ENCODE results near the gene DNAJC22. TPM values are rescaled to one million over a fixed set of nuclear protein-coding genes. Genes with fewer than 3 reads are reported as not detected.

The DNAJC22 gene
- total and polyA plus RNA-seq, 2 experiments from 2014 or later: 0.33 to 0.48 TPM

- peak overlapping the region; percentile 38 for H3K4me3 ChIP-seq
- H3K4me1 ChIP-seq (ENCODE audit: low read depth): peaks cover 19% of the 10 kb centered on the region
- peak in 1 of 2 donors; percentile 62 for DNase-seq (ENCODE audit: low read depth in 1 of 2, low spot score in 1 of 2)
- no peaks in the 10 kb centered on the region for H3K9me3 ChIP-seq (ENCODE audit: low read depth)
- H3K27ac ChIP-seq: no peak overlapping the region
- no peak for TF ChIP-seq CTCF (IDR thresholded peaks at IDR 0.05; ENCODE audit: low read depth, low read length)
- peaks cover 100% of the 10 kb centered on the region for H3K27me3 ChIP-seq
- no peaks in the 10 kb centered on the region for H3K36me3 ChIP-seq
Measured at GRCh38 chr12:49345051-49345824, 1.4 kb upstream of the DNAJC22 start.

- H3K27me3 ChIP-seq: peaks cover 97% of the 10 kb centered on the region
- no peak overlapping the region for H3K27ac ChIP-seq
- no peak for TF ChIP-seq CTCF (IDR thresholded peaks at IDR 0.05; ENCODE audit: low read depth, low read length)
- H3K4me1 ChIP-seq (ENCODE audit: low read depth): peaks cover 19% of the 10 kb centered on the region
- no peak for DNase-seq (ENCODE audit: low read depth in 1 of 2, low spot score in 1 of 2)
- H3K36me3 ChIP-seq: no peaks in the 10 kb centered on the region
- H3K9me3 ChIP-seq (ENCODE audit: low read depth): no peaks in the 10 kb centered on the region
- H3K4me3 ChIP-seq: peak overlapping the region; percentile 38
Measured at GRCh38 chr12:49345825-49346658, 646 bp upstream of the DNAJC22 start.

DNA sequence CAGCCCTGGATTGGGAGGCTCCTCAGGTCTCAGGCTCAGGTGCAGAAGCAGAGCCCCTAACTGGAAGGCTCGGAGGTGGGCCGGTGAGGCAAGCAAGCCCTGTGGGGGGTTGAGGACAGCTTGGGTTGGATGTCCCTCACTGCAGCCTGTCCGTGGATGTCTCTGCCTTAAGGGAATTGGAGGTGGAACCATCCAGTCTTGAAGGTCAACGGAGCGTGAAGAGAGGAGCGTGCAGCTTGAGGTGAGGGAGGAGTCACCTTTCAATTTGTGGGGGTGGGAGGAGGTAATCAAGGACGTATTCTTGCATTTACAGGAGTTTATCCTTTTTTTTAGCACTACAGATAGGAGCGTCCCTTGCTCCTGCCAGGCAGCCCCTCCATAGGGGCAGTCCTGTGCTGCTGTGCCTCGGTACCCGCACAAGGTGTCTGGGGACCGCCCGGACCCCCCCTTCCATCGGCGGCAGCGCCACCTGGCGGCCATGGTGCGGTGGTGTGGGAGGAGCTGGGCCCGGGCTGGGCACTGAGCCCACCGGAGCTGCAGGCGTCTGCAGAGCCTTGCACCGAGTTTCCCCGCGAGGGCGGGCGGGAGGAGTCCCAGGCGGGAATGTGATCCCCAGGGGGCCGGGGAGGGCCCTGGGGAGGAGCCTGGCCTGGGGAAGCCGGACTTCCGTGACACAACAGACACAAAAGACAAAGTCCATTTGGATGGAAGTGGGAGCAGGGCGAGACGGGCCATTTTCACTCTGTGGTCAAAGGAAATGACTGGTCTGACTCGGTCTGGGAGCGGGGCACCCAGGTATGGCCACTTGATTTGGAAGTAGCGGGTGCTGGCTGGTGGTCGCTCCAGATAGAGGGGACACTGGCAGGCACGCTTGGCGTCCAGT lies 864 bp downstream of the DNAJC22 start:
- H3K27ac ChIP-seq: no peak overlapping the region
- no peak overlapping the region for H3K4me3 ChIP-seq

GRCh38 chr12:49348781-49349180 lies 2.1 kb downstream of the DNAJC22 start:
- Histone ChIP-seq H3K4me3 (no peak overlapping the region), H3K36me3 (no peaks in the 10 kb centered on the region), H3K27me3 (peaks cover 91% of the 10 kb centered on the region), H3K9me3 (ENCODE audit: low read depth) (no peaks in the 10 kb centered on the region), H3K27ac (no peak overlapping the region), H3K4me1 (ENCODE audit: low read depth) (peaks cover 12% of the 10 kb centered on the region)
- DNase-seq (ENCODE audit: low read depth in 1 of 2, low spot score in 1 of 2): no peak
- no peak for TF ChIP-seq CTCF (IDR thresholded peaks at IDR 0.05; ENCODE audit: low read depth, low read length)

More for the DNA sequence above, 864 bp downstream of the DNAJC22 start:
- Histone ChIP-seq H3K36me3 (no peaks in the 10 kb centered on the region), H3K4me1 (ENCODE audit: low read depth) (peaks cover 19% of the 10 kb centered on the region), H3K27me3 (peaks cover 91% of the 10 kb centered on the region), H3K9me3 (ENCODE audit: low read depth) (no peaks in the 10 kb centered on the region)
- DNase-seq (ENCODE audit: low read depth in 1 of 2, low spot score in 1 of 2): peak; percentile 81 to 96
- TF ChIP-seq CTCF (IDR thresholded peaks at IDR 0.05; ENCODE audit: low read depth, low read length): peak; percentile 94

- H3K36me3 ChIP-seq: no peaks in the 10 kb centered on the region
- no peaks in the 10 kb centered on the region for H3K9me3 ChIP-seq (ENCODE audit: low read depth)
Measured at GRCh38 chr12:49349266-49349665, 2.6 kb downstream of the DNAJC22 start.

More at GRCh38 chr12:49349266-49349665, 2.6 kb downstream of the DNAJC22 start:
- H3K27ac ChIP-seq: no peak overlapping the region
- peaks cover 12% of the 10 kb centered on the region for H3K4me1 ChIP-seq (ENCODE audit: low read depth)
- peaks cover 91% of the 10 kb centered on the region for H3K27me3 ChIP-seq
- no peak overlapping the region for H3K4me3 ChIP-seq
- no peak for DNase-seq (ENCODE audit: low read depth in 1 of 2, low spot score in 1 of 2)
- no peak for TF ChIP-seq CTCF (IDR thresholded peaks at IDR 0.05; ENCODE audit: low read depth, low read length)

All from cardiac muscle cell (in vitro differentiated cells and primary cell).